ENCODE results near the gene ZNF827.

- TF ChIP-seq CTCF (IDR thresholded peaks at IDR 0.05) (no peak), POLR2A (IDR thresholded peaks at IDR 0.05) (no peak)
Observed at GRCh38 chr4:145876531-145877180, 62.0 kb downstream of the ZNF827 start.
